ENCODE results near the gene SYT8.

DNA sequence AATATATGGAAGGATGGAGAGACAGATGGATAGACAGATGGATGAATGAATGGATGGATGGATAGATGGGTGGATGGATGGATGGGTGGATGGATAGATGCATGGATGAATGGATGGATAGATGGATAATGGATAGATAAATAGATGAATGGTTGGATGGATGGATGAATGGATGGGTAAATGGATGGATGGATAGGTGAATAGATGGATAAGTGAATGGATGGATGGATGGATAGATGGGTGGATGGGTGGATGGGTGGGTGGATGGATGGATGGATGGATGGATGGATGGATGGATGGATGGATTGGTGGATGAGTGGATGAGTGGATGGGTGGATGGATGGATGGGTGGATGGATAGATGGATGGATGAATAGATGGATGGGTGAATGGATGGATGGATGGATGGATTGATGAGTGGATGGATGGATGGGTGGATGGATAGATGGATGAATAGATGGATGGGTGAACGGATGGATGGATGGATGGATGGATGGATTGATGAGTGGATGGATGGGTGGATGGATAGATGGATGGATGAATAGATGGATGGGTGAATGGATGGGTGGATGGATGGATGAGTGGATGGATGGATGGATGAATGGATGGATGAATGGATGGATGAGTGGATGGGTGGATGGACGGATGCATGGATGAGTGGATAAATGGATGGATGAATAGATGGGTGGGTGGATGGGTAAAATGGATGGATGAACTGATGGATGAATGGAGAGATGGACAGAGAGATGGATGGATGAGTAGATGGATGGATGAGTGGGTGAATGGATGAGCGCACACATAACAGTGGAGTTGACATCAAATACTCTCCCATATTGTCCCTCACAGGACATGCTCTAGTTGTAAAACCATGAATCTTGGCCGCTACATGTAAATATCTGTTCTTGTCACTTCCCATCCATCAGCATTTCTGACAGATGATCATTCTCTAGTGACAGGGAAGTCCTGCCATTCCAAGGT is 26.9 kb downstream of the SYT8 start:
- no peak for TF ChIP-seq SPI1 (IDR thresholded peaks at IDR 0.05; ENCODE audit: low read depth, low read length)
- TF ChIP-seq TAF1 (IDR thresholded peaks at IDR 0.05; ENCODE audit: low read depth, low read length), result no peak

Data from GM12891 (cell line).